ENCODE data around the gene GABBR2. TPM values are rescaled to one million over a fixed set of nuclear protein-coding genes. Genes with fewer than 3 reads are reported as not detected.

GABBR2 gene
- total and polyA plus RNA-seq, 2 donors = 0.04 to 0.53 TPM

DNA sequence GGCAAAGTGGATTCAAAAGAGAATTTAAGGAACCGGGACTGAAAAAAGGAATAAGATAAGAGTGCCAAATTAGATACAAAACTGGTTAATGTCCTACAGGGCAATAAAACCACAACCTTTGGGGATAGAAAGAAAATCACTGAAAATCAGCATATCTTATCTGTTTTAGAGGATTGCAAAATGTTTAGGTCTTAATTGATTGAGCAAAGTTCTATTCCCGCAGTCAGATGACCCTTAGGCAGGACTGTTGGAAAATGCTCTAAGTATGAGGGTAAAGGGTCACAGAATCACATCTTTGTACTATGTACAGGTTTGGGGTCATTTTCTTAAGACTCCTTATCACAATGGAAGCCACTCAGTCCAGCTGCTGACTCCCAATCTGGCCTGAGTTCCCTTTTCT, 129.0 kb downstream of the GABBR2 start:
- DNase-seq (ENCODE audit: extremely low spot score) = no peak
- H3K27ac ChIP-seq (ENCODE audit: low read depth) = no peak overlapping the region
- H3K4me3 ChIP-seq (ENCODE audit: low read depth, low read length) = no peak overlapping the region
- H3K36me3 ChIP-seq (ENCODE audit: insufficient read depth) = no peaks in the 10 kb centered on the region
- 65% methylated on average over 2 of the region's 2 CpGs for WGBS
- no peaks in the 10 kb centered on the region for H3K4me1 ChIP-seq (ENCODE audit: insufficient read depth)

DNA sequence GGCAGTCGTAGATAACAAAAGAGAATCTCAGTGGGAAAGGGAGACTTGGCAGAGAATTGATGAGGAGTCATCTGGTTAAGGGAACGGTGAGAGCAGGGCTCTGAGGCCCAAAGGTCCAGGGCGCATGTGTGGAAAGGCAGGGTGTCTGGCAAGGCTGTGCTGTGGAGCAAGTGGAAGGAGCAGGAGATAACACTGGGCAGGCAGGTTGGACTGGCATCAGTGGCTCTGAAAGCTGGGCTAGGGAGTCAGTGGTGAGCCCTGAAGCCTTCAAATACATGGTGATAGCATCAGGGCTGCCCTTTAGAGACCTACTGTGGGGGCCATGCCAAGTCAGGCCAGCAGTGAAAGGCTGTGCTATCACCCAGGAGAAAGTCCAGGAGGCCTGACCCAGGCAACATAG, 131.3 kb downstream of the GABBR2 start:
- no peaks in the 10 kb centered on the region for H3K36me3 ChIP-seq (ENCODE audit: insufficient read depth)
- 61% methylated on average over 3 of the region's 3 CpGs for WGBS
- H3K4me1 ChIP-seq (ENCODE audit: insufficient read depth) = no peaks in the 10 kb centered on the region
- no peak overlapping the region for H3K27ac ChIP-seq (ENCODE audit: low read depth)
- H3K4me3 ChIP-seq (ENCODE audit: low read depth, low read length) = no peak overlapping the region
- no peak for DNase-seq (ENCODE audit: extremely low spot score)

DNA sequence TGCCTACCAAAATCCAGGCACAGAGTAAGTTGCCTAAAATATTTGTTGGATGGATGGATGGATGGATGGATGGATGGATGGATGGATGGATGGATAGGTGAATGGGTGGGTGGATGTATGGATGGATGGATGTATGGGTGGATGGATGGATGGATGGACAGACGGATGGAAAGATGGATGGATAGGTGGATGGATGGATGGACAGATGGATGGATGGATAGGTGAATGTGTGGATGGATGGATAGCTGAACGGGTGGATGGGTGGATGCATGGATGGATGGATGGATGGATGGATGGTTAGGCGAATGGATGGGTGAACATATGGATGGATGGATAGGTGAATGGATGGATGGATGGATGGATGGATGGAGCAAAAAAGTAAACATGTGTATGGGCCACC, 131.9 kb downstream of the GABBR2 start:
- 88% methylated on average over 3 of the region's 3 CpGs for WGBS
- DNase-seq (ENCODE audit: extremely low spot score) = no peak
- no peaks in the 10 kb centered on the region for H3K36me3 ChIP-seq (ENCODE audit: insufficient read depth)
- no peak overlapping the region for H3K4me3 ChIP-seq (ENCODE audit: low read depth, low read length)
- H3K27ac ChIP-seq (ENCODE audit: low read depth) = no peak overlapping the region
- H3K4me1 ChIP-seq (ENCODE audit: insufficient read depth) = no peaks in the 10 kb centered on the region

DNA sequence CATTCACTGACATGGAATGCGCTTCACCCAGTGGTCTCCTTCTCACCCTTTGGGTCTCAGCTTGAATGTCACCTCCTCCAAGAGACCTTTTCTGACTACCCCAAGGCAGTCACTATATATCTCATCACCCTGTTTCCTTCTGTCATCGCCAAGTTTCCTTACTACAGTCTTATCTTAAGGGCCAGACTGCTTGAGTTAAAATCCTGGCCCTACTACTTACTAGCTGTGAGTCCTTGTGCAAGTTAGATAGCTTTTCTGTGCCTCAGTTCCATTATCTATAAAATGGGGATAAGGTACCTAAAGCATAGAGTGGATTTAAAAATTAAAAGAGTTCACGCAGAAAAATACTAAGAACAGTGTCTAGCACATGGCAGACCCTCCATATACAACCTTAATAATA, 132.4 kb downstream of the GABBR2 start:
- WGBS = 92% methylated on average over 3 of the region's 3 CpGs

DNA sequence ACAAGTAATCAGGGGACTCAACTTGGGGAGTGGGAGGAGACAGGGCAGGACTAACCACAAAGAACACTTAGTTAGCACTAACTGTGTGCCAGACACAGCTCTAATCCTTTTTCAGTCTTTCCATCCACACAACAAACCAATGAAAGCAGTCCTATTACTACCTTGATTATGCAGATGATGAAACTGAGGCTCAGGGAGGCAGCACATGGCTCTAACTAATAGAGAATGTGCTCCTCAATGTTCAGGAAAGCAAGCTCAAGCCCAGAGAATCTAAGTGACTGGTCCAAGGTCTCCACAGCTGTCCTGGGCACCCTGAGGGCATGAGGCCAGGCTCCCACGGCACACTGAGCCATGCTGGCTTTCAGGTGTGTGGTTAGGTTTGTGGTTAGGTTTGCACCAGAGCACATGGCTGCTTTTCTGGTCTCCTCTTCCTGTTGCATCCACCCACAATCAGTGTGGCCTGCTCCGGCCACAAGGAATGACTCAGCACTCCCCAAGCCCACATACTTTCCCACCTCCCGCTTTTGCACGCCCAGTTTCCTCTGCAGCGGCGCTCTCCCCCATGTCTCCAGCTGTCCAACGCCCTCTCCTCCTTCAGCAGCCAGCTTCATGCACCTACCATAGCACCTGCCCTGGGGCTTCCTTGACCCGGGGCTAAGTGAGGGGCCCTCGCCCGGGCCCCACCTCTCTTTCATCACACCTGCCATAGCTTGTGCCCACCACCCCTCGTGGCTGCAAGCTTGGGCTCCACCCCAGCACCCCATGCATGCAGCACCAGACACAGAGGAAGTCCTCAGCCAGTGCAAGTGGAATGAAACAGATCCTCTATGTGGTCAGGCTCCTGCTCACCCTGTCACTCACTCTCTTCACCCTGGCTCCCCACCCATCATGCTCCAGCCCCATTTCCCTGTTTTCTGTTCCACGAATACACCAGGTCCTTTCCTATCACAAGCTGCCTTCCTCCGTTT, 133.1 kb downstream of the GABBR2 start:
- WGBS = 59% methylated on average over 13 of the region's 13 CpGs
- H3K36me3 ChIP-seq (ENCODE audit: insufficient read depth) = no peaks in the 10 kb centered on the region
- H3K4me1 ChIP-seq (ENCODE audit: insufficient read depth) = no peaks in the 10 kb centered on the region
- no peak overlapping the region for H3K4me3 ChIP-seq (ENCODE audit: low read depth, low read length)
- DNase-seq (ENCODE audit: extremely low spot score) = no peak
- H3K27ac ChIP-seq (ENCODE audit: low read depth) = no peak overlapping the region

More for the DNA sequence above, 132.4 kb downstream of the GABBR2 start:
- Histone ChIP-seq H3K4me3 (ENCODE audit: low read depth, low read length) (no peak overlapping the region), H3K4me1 (ENCODE audit: insufficient read depth) (no peaks in the 10 kb centered on the region), H3K36me3 (ENCODE audit: insufficient read depth) (no peaks in the 10 kb centered on the region), H3K27ac (ENCODE audit: low read depth) (no peak overlapping the region)
- no peak for DNase-seq (ENCODE audit: extremely low spot score)

DNA sequence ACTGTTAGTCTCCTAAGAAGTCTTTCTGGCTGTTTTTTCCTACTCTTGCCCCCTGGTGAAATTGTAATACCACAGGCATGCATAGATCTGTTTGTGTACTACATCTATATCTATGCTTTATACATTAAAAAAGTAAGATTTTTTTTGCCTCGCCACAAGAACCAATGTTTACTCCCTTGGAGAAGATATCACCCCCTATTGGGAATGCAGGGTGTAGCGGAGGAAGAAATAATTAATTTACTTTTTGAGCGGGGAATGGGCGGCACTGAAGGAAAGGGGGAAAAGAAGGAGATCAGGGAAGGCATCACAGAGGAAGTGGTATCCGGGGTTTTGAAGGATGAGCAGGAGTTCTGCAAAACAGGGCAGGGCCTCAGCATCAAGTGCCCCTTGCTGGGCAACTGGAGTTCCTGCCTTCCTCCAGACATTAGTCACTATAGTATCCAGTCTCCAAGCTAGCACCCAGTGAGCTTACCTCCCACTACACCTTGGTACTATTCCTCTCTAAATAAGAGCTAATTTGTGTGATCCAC, 134.9 kb downstream of the GABBR2 start:
- 82% methylated on average over 5 of the region's 5 CpGs for WGBS
- Histone ChIP-seq H3K4me3 (ENCODE audit: low read depth, low read length) (no peak overlapping the region), H3K4me1 (ENCODE audit: insufficient read depth) (no peaks in the 10 kb centered on the region), H3K27ac (ENCODE audit: low read depth) (no peak overlapping the region), H3K36me3 (ENCODE audit: insufficient read depth) (no peaks in the 10 kb centered on the region)
- DNase-seq (ENCODE audit: extremely low spot score) = no peak

DNA sequence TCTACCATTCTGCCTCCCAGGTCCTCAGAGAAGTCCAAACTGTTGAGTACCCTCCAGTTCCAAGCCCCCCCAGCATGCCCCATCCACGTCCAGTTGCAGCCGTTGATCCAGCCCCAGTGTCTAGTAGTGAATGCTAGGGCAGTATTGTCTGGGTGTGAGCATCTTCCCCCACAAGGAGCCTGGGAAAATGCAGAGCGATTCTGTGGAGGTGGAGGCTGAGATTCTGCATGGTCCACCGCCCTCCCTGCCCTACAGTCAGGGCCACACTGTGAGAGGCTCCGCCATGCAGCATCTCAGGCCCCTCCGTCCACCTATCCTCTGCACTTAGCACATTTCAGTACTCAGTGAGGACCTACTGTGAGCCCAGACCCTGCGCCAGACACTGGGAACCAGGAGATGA, 135.9 kb downstream of the GABBR2 start:
- WGBS = 84% methylated on average over 7 of the region's 7 CpGs
- no peaks in the 10 kb centered on the region for H3K4me1 ChIP-seq (ENCODE audit: insufficient read depth)
- no peak overlapping the region for H3K27ac ChIP-seq (ENCODE audit: low read depth)
- H3K4me3 ChIP-seq (ENCODE audit: low read depth, low read length) = no peak overlapping the region
- DNase-seq (ENCODE audit: extremely low spot score) = no peak
- no peaks in the 10 kb centered on the region for H3K36me3 ChIP-seq (ENCODE audit: insufficient read depth)

DNA sequence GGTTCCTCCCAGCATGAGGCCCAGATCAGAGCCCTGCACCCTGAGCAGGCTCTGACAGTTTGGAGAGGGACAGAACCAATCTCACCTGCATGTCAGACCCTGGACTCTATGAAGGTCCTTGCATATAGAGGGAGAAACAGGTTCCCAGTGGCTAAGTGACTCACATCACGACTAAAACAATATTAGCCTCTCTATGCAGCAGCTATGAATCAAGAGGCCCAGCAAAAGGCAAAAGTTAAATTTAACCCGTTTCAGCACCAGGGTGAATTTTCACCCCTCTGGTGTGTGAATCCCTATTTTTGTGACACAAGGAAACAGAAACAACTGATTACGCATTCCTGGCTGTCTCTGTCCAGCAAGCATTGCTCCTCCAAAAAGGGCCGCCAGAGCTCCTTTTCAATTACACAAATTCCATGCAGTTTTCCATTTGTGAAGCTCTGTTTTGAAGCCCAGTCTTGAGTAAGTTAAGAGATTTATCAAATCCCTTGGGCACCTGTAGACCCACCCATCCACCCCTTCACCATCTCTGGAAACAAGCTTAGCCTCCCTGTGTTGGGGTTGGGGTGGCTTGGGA, 136.6 kb downstream of the GABBR2 start:
- H3K36me3 ChIP-seq (ENCODE audit: insufficient read depth) = no peaks in the 10 kb centered on the region
- no peak overlapping the region for H3K27ac ChIP-seq (ENCODE audit: low read depth)
- no peak for DNase-seq (ENCODE audit: extremely low spot score)
- 60% methylated on average over 4 of the region's 4 CpGs for WGBS
- H3K4me1 ChIP-seq (ENCODE audit: insufficient read depth) = no peaks in the 10 kb centered on the region
- no peak overlapping the region for H3K4me3 ChIP-seq (ENCODE audit: low read depth, low read length)

DNA sequence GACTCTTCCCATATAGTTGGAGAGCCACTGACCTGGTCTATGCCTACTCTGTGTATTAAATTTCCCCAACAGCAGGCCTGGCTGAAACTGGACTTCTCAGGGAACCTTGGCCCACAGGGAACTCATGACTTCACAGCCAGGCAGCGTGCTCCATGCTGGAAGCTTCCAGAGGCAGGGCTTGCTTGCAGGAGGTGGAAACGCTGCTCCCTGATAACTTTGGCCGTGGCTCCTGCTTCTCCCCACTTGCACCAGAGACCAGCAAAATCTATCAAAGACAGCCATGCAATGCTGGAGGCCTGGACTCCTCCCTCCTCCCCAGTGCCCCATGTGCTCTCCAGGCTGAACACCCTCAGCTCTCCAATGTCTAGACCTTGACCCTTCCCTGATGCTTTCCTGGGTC, 137.1 kb downstream of the GABBR2 start:
- no peaks in the 10 kb centered on the region for H3K36me3 ChIP-seq (ENCODE audit: insufficient read depth)
- no peak for DNase-seq (ENCODE audit: extremely low spot score)
- no peak overlapping the region for H3K27ac ChIP-seq (ENCODE audit: low read depth)
- 86% methylated on average over 3 of the region's 3 CpGs for WGBS
- no peaks in the 10 kb centered on the region for H3K4me1 ChIP-seq (ENCODE audit: insufficient read depth)
- no peak overlapping the region for H3K4me3 ChIP-seq (ENCODE audit: low read depth, low read length)

DNA sequence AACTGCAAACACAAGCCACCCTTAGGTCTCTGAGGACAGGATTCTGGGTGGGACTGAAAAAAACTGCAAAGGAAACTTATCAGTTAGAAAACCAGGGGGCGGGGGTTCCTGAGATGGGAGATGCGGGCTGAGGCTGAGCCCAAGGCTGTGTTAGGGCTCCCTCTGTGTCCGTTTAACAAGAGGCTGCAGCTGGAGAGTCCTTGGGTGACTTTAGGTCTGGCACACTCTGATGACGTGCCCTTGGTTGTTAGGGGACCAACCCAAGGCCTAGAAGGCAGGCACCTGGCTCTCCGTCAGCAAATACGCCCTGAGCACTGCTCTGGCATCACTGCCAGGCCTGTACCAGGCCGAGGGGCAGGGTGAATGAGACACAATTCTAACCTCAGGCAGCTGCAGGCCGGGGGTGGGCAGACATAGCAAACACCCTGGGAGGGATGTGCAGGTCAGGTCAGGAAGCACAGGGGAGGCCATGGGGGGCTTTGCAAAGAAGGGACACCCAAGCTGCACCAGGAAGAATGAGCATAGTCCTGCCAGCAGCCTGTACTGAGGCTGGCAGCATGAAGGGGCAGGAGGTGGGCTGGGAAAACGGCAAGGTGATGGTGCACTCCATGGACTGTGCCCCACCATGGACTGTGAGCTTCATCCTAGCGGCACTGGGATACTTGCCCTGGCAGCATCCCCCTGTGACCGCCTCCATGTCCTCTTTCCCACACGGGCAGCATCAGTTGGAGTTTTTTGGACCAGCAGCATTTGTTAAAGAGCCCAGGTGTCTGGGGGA, 137.9 kb downstream of the GABBR2 start:
- 75% methylated on average over 12 of the region's 12 CpGs for WGBS
- no peaks in the 10 kb centered on the region for H3K36me3 ChIP-seq (ENCODE audit: insufficient read depth)
- H3K4me3 ChIP-seq (ENCODE audit: low read depth, low read length) = no peak overlapping the region
- H3K4me1 ChIP-seq (ENCODE audit: insufficient read depth) = no peaks in the 10 kb centered on the region
- no peak overlapping the region for H3K27ac ChIP-seq (ENCODE audit: low read depth)
- no peak for DNase-seq (ENCODE audit: extremely low spot score)

DNA sequence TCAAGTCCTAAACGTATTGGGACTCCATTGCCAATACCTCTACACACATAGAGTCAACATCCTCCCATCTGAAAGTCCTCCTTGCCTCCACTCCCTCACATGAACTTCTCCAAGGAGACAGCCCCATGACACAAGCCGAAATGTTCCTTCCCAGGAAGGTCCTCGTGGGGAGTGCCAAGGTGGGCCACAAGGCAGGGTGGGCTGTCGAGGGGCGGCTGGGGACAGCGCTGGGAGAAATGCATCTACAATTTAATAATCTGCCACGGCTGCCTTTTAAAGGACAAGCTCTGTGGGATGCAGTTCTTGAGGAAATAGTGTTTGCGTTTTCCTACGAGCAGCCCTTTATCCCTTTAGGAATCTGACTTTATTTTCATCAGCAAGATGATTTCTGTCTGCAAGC, 138.7 kb downstream of the GABBR2 start:
- no peaks in the 10 kb centered on the region for H3K4me1 ChIP-seq (ENCODE audit: insufficient read depth)
- no peak for DNase-seq (ENCODE audit: extremely low spot score)
- 87% methylated on average over 9 of the region's 9 CpGs for WGBS
- no peaks in the 10 kb centered on the region for H3K36me3 ChIP-seq (ENCODE audit: insufficient read depth)
- H3K4me3 ChIP-seq (ENCODE audit: low read depth, low read length) = no peak overlapping the region
- no peak overlapping the region for H3K27ac ChIP-seq (ENCODE audit: low read depth)

DNA sequence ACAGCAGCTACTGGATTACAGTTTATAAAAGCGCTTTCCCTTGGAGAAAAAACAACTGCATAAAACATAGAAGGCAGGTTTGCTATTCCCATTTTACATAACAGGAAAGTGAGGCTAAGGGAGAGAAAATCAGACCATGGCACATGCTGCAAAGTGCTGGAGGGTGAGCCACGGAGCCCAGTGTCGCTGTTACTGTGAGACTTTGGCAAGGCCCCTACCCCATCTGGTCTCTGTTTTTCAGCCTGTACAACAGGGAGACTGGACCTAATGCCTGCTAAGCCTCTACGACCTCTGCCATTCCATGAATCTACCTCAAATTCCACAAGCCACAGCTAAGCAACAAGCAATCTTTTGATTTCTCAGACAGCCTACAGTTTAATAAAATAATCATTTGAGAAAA, 139.2 kb downstream of the GABBR2 start:
- Histone ChIP-seq H3K27ac (ENCODE audit: low read depth) (no peak overlapping the region), H3K4me3 (ENCODE audit: low read depth, low read length) (no peak overlapping the region), H3K4me1 (ENCODE audit: insufficient read depth) (no peaks in the 10 kb centered on the region), H3K36me3 (ENCODE audit: insufficient read depth) (no peaks in the 10 kb centered on the region)
- WGBS = 80% methylated on average over 4 of the region's 4 CpGs
- no peak for DNase-seq (ENCODE audit: extremely low spot score)

DNA sequence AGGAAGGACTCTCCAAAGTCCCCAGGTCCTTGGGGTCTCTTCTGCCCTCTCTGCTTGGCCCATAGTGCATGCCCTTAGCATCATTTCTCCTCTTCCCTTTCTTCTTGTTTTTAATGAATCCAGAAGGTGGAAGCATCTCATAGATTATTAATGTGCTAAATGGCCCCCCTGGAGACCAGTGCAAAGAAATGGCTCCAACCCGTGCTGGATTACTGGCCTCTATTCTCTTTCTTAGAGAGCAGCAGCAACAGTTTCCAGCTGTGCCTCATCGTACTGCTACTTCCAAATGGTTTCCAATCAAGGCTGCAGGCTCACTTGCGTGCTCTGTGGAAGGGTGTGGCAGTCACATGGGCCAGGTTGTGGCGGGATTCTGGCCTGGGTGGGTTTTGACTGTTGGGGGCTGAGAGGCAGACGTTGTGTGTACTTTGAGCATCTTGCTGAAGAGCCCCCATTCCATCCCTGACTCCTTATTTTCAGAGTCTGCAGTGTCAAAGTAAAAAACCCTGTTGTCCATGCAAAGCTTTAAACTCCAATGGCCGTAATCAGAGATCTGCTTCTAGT, 139.7 kb downstream of the GABBR2 start:
- Histone ChIP-seq H3K27ac (ENCODE audit: low read depth) (no peak overlapping the region), H3K36me3 (ENCODE audit: insufficient read depth) (no peaks in the 10 kb centered on the region), H3K4me1 (ENCODE audit: insufficient read depth) (no peaks in the 10 kb centered on the region), H3K4me3 (ENCODE audit: low read depth, low read length) (no peak overlapping the region)
- DNase-seq (ENCODE audit: extremely low spot score) = no peak
- 48% methylated on average over 6 of the region's 6 CpGs for WGBS

Data from urinary bladder (tissue), 4 donors.